GM21423 (cell line): ENCODE results near the gene EEF2.
"Not testable (repeated sequence)": the region's sequence is repeated elsewhere in the genome, so short reads cannot be mapped to it uniquely, and the experiment has no call there.

Source experiments
- ATAC-seq: cut with Tn5 transposase; IDR thresholded peaks from one replicate; pipeline ENCODE4 v1.9.1; 2021; ENCODE audit warnings: mild to moderate bottlenecking, moderate library complexity; ENCODE audit not compliant: unreplicated experiment

Gene EEF2

GRCh38 chr19:3970808-3971598 is 14.3 kb downstream of the EEF2 start, which contains the start of gene DAPK3:
TSS of gene DAPK3 (minus strand) at chr19:3971099. CDS start at chr19:3969735, 1,364 bp downstream.
- ATAC-seq: peak; percentile 91

DNA sequence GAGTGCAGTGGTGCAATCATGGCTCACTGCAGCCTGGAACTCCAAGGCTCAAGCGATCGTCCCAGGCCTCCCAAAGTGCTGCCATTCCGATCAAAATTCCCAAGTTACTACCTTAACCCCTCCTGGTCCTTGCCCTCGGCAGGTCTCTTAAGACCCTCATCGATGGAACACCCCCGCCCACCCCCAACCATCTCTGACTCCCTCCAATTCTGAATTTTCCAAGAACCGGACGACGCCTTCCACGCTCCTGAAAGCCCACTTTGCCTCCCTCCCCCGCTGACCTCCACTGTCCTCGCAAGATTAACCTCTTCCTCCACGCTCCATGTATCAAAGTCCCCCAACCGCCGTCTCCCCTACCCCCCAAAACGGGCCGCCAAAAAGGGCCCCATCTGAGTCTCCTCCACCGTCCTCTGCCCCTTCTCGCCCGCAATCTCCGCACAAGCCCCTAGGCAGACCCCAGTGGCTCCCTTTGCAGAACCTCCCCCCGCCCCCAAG is 14.9 kb downstream of the EEF2 start:
- no peak for ATAC-seq

GRCh38 chr19:3969435-3970312 is 15.6 kb downstream of the EEF2 start:
- ATAC-seq: no peak

DNA sequence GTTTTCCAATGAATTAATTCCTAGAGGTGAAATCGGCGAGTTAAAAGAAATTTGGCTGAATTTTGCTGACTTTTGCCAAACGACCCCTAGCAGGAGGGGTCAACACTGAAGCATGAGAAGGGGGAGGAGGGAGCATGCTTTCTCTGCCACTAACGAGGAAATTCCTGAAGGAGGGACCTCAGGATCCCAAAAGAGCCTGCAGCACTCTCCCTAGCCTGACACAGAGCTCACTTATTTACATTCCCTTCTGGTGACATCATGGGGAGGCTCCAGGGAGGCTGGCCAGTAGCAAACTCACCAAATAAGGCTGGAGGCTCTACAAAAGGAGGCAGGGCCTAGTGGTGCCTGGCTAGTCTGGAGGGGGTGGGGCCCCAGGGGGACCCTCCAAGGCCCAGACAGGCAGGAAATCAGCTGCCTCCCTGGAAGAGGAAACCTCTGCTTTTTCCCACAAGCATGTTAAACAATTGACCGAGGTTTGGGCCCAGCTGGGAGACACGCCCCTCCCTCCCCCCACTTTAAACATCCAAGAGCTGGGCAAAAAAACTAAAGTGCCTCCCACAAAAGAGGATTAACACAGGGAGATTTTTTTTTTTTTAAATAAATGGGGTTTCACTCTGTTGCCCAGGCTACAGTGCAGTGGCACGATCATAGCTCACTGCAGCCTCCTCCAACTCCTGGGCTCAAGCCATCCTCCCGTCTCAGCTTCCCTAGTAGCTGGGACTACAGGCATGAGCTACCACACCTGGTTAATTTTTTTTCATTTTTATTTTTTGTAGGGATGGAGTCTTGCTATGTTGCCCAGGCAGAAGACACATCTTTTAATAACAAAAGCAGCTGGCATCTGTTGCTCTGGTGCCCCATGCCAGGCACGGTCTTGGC is 16.5 kb downstream of the EEF2 start:
- no peak for ATAC-seq

DNA sequence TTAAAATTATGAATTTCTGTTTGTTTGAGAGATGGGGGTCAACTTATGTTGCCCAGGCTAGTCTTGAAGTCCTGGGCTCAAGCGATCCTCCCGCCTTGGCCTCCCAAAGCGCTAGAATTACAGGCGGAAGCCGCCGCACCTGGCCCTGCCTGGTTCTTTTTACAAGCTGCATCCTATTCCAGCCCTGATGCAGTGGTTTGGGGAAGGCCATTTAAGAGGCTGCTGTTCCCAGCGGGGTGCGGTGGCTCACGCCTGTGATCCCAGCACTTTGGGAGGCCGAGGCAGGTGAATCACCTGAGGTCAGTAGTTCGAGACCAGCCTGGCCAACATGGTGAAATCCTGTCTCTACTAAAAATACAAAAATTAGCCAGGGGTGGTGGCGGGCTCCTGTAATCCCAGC is 17.3 kb downstream of the EEF2 start:
- not testable (repeated sequence) for ATAC-seq

DNA sequence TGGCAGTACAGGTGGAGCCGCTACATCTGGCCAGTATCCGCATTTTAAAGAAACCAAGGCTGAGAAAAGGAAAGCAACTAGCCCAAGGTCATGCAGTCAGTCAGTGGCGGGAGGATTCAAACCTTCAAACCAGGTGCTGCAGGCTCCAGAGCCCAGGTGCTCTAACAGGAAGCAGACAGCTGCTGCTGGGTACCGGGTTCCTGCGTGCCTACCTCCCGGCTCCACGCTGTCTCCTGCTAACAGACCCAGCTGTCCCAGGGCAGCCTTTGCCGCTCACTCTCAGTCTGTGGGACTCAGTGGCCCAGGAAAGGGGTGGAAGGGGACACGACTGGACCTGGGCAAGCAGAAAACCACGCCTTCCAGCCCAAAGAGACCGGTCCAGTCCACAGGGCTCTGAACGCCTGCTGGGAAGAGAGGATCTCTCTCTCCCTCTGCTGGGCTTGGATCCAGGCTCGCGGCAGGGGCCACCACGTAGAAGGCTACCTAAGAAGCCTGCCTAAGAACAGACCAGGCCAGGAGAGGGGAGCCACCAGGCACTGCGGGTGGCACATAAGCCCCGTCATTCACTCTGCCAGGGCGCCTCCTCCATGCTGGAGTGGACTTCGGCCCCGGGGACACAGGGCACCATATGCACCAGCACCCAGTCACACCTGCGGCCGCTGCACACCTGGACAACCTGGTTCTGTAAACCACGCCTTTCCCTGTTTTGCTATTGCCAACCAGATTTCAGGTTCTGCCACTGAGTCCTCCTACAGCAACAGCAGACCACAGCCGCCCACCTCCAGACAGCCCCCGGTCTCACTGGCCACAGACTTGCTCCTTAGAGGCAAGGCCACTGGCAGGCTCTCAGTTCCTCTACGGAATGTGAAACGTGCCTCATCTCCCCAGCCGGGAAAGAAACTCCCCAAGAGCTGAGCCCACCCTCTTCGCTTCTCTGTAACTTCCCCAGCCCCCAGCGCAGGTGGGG is 18.9 kb downstream of the EEF2 start:
- no peak for ATAC-seq

DNA sequence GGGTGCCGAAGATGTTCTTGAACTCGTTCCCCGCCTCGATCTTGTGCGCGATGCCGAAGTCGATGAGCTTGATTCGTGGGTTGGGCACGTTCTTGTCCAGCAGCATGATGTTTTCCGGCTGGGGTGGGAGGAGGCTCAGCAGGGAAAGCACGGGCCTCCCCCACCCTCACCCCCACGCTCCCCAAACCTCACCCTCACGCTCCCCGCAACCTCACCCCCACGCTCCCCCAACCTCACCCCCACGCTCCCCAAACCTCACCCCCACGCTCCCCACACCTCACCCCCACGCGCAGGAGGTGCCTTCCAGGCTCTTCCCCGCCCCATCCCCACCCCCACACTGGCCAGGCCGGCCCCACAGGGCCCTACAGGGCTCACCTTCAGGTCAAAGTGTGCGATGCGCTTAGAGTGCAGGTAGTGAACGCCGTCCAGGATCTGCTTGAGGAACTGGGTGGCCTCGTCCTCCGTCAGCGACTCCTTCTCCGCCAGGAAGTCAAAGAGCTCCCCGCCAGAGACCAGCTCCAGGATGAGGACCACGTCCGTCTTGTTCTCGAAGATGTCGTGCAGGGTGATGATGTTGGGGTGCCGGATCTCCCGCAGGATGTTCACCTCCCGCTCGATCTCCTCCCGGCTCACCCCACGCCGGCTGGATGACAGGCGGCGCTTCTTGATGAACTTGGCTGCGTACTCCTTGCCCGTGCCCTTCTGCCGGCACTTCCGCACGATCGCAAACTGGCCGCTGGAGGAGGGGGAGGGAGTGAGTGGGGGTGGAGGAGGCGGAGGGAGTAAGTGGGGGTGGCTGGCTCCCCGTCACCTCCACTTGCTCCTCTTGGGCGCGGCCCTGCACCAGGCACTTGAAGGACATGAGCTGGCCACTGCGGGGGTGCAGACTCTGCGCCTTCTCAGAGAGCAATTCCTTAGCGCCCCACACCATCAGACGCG is 20.7 kb downstream of the EEF2 start:
- no peak for ATAC-seq

GRCh38 chr19:3963458-3964255 is 21.6 kb downstream of the EEF2 start:
- no peak for ATAC-seq

DNA sequence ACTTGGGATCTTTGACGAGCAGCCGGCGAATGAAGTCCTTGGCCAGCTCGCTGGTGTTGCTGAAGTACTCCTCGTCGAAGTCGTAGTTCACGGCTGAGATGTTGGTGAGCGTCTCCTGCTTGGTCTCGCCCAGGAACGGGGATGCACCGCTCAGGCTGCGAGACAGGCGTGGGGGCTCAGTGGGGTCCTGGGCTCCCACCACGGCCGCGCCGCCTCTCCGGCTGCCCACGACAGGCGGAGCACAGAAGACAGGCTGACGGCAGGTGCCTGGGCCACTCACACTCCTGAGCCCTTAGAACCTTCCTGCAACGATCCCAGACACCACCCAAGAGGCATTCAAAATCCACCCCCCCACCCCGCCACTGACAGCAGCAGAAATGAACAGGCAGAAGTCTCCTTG is 24.3 kb downstream of the EEF2 start:
- no peak for ATAC-seq

GRCh38 chr19:3959766-3960131 is 25.5 kb downstream of the EEF2 start:
- no peak for ATAC-seq

DNA sequence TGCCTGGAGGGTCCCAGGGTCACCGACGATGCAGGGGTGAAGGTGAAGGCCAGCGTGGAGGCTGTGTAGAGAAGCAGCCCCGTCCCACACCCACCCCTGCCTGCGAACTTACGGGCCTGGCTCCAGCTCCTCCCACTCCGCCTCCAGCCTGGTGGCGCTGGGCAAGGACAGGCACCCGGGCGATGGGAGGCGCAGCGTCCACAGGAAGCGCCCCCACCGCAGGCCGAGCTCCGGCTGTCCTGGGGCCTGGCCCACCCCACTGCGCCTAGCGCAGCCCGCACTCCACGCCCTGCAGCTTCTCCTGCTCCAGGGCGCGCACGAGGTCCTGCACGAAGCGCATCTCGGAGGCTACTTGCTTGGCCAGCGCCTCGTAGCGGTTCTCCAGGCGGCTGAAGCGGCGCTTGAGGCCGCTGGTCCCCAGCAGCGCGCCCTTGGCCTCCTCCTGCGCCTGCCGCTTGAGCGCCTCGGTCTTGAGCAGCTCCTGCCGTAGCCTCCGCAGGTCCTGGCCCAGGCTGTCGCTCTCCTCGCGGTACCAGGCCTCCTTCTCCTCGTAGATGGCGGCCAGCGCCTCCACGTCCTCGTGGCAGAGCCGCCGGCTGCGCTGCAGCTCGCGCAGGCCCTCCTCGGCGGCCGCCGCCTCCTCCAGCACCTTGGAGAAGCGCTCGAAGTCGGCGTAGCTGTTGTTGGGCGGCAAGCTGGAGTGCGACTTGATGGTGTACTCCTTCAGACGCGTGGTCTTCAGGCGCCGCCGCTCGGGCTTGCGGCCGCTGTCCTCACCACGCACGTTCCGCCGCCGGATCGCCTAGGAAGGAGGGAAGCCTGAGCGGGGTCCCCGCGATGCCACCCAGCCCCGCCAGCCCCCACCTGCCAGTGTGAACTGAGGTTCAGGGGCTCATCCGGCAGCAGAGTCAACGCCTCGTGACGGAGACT is 26.2 kb downstream of the EEF2 start:
- ATAC-seq: no peak

GRCh38 chr19:3955688-3956087 is 29.6 kb downstream of the EEF2 start:
- ATAC-seq: no peak

GRCh38 chr19:3955276-3955675 is 30.0 kb downstream of the EEF2 start:
- not testable (repeated sequence) for ATAC-seq

GRCh38 chr19:3954107-3954506 is 31.2 kb downstream of the EEF2 start:
- no peak for ATAC-seq

GRCh38 chr19:3952755-3953276 is 32.4 kb downstream of the EEF2 start:
- not testable (repeated sequence) for ATAC-seq
